Loucy (cell line): ENCODE results near the gene KLHL25.

ENCODE experiments used
- EZH2phosphoT487 ChIP-seq: fragments of 200-600 bp; IDR thresholded peaks from 2 replicates; pipeline ENCODE4 v1.6.1; 2018; ENCODE audit warnings: antibody characterized with exemption, mild to moderate bottlenecking, moderate library complexity, borderline replicate concordance
- TF ChIP-seq, protein P1 (sequence below): fragments of 200-600 bp; sonication (generic); conservative IDR thresholded peaks from 2 replicates; pipeline ENCODE4 v1.5.1; 2014; ENCODE audit warnings: mild to moderate bottlenecking, antibody characterized with exemption, low read length

DNA sequence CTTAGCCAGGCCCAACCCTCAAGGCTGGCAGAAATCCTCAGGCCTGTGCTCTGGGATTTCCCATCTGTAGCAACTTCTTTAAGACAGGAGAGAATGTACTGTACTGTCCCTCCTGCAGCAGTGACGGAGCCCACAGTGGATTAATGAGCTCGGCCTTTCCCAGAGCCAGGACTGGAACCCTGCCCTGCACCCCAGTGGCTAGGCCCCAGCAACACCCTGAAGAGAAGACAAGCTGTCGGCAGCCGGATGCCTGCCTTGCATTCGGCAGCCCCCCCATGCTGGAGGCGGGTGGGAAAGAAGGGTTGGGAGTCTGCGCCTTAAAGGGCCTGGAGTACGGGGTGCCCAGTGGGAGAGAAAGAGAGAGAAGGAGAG lies 32.0 kb downstream of the KLHL25 start:
- TF ChIP-seq, protein P1, sequence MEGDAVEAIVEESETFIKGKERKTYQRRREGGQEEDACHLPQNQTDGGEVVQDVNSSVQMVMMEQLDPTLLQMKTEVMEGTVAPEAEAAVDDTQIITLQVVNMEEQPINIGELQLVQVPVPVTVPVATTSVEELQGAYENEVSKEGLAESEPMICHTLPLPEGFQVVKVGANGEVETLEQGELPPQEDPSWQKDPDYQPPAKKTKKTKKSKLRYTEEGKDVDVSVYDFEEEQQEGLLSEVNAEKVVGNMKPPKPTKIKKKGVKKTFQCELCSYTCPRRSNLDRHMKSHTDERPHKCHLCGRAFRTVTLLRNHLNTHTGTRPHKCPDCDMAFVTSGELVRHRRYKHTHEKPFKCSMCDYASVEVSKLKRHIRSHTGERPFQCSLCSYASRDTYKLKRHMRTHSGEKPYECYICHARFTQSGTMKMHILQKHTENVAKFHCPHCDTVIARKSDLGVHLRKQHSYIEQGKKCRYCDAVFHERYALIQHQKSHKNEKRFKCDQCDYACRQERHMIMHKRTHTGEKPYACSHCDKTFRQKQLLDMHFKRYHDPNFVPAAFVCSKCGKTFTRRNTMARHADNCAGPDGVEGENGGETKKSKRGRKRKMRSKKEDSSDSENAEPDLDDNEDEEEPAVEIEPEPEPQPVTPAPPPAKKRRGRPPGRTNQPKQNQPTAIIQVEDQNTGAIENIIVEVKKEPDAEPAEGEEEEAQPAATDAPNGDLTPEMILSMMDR, result no peak
- TF ChIP-seq EZH2phosphoT487, result no peak
